Prostate gland (tissue), 2 donors: ENCODE measurements around the gene AATK. TPM values are rescaled to one million over a fixed set of nuclear protein-coding genes. Genes with fewer than 3 reads are reported as not detected.

Experiments
- DNase-seq: peaks from one replicate; pipeline ENCODE4 v3.0.0-alpha.2; 2019; ENCODE audit warnings: low spot score
- H3K27ac ChIP-seq, 2 donors: fragments of 200-600 bp; sonication (generic); 2 replicates each; pipeline ENCODE4 v1.5.1; 2017 to 2019
- H3K27me3 ChIP-seq: fragments of 200-600 bp; sonication (generic); replicated peaks from 2 replicates; pipeline ENCODE4 v1.5.1; 2019; ENCODE audit not compliant: insufficient read depth
- H3K36me3 ChIP-seq, 2 donors: fragments of 200-600 bp; sonication (generic); 1 replicate in 1 of 2; 2 replicates in 1 of 2; pipeline versions ENCODE4 v1.5.1 to v1.8.1; 2017 to 2019
- H3K4me1 ChIP-seq: fragments of 200-600 bp; sonication (generic); replicated peaks from 2 replicates; pipeline ENCODE4 v1.5.1; 2019
- H3K4me3 ChIP-seq, 2 donors: fragments of 200-600 bp; sonication (generic); 2 replicates each; pipeline ENCODE4 v1.5.1; 2017 to 2019
- H3K9me3 ChIP-seq: fragments of 200-600 bp; sonication (generic); 2 replicates; pipeline ENCODE4 v1.5.1; 2017
- POLR2A ChIP-seq: fragments of 450-650 bp; IDR thresholded peaks from one replicate; pipeline ENCODE4 v1.6.1; 2016; ENCODE audit warnings: antibody characterized with exemption, mild to moderate bottlenecking
- POLR2AphosphoS5 ChIP-seq: sonication (generic); formaldehyde crosslinking; IDR thresholded peaks from one replicate; pipeline ENCODE4 v1.6.1; 2017; ENCODE audit warnings: antibody characterized with exemption
- WGBS: methylation state at CpG from one replicate; pipeline ENCODE4 v1.1.5; 2018; 5-methylcytosine and 5-hydroxymethylcytosine counted together
- intact Hi-C: fragments of 100-400 bp; cut with DNase I; formaldehyde crosslinking; loops from one replicate; pipeline ENCODE4 v1.14.2; 2022
- total RNA-seq, 2 donors: library from RNA; depleted of rRNA; stranded (reverse); fragments of >200 nt; gene quantifications; one replicate each; pipeline ENCODE4 v1.1.0, GENCODE V29; 2016
- TF ChIP-seq, protein P1 (sequence below), 4 experiments: fragments of 200-600 bp in 2 of 4; fragments of 450-650 bp in 2 of 4; sonication (generic) in 2 of 4; IDR thresholded peaks; 1 replicate in 3 of 4; 2 replicates in 1 of 4; pipeline ENCODE4 v1.5.1; 2016 to 2019; ENCODE audit warnings: antibody characterized with exemption in 4 of 4, mild to moderate bottlenecking in 2 of 4, moderate library complexity in 2 of 4

Gene AATK
- total RNA-seq, 2 donors from 2014 or later: 5.2 to 6.6 TPM

DNA sequence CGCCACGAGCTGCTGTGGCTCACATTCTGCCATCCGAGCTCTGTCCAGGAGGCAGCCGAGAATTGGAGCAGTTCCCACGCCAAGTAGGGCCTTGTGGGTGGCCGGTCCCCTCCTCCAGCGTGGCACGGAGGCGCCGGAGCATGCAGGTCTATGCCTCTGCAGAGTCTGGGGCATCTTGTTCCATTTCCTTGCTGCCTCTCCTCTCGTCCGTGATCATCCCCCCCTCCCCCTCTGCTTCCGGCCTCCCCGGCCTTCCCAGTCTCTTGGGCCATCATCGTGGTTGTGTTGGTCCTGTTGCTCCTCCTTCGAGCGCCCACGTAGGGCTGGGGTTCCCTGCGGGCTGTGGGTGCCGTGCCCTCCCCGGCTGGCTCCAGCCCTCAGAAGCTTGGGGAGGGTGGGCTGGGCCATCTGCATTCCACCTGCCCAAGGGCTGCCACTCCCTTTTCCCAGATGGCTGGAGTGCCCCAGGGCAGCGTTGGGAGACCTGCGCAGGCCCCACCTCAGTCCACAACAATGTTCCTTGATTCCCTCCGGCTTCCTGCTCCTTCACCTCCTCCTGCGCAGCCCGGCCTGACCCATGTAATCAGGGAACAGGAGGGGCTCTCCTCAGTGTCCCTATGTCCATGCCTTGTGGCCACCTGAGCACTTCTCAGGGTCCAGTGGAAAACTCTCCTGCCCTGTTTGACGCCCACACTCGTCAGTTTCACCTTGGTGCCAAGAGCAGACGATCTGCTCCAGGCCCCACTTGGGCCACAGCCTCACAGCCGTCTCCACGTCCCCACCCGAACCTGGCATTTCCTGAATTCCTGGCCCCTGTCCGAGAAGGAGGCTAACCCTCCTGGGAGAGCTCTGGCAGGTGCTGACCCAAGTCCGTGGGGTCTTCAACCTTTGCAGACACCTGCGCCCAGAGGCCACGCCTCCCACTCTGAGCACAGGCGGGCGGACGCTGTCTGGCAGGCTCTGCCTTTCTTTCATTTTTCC, 94.0 kb downstream of the AATK start:
- DNase-seq: no peak
- no peaks in the 10 kb centered on the region for H3K9me3 ChIP-seq
- H3K4me1 ChIP-seq: peaks cover 6% of the 10 kb centered on the region
- H3K36me3 ChIP-seq: no peaks in the 10 kb centered on the region
- no peaks in the 10 kb centered on the region for H3K27me3 ChIP-seq
- H3K27ac ChIP-seq: peak overlapping the region; percentile 52 to 96
- WGBS: 67% methylated on average over 39 of the region's 39 CpGs
- TF ChIP-seq POLR2AphosphoS5: no peak
- TF ChIP-seq, protein P1, sequence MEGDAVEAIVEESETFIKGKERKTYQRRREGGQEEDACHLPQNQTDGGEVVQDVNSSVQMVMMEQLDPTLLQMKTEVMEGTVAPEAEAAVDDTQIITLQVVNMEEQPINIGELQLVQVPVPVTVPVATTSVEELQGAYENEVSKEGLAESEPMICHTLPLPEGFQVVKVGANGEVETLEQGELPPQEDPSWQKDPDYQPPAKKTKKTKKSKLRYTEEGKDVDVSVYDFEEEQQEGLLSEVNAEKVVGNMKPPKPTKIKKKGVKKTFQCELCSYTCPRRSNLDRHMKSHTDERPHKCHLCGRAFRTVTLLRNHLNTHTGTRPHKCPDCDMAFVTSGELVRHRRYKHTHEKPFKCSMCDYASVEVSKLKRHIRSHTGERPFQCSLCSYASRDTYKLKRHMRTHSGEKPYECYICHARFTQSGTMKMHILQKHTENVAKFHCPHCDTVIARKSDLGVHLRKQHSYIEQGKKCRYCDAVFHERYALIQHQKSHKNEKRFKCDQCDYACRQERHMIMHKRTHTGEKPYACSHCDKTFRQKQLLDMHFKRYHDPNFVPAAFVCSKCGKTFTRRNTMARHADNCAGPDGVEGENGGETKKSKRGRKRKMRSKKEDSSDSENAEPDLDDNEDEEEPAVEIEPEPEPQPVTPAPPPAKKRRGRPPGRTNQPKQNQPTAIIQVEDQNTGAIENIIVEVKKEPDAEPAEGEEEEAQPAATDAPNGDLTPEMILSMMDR (IDR thresholded peaks at IDR 0.05): no peak
- no peak for TF ChIP-seq POLR2A
- no peak overlapping the region for H3K4me3 ChIP-seq
- intact Hi-C loops: no loop called here

DNA sequence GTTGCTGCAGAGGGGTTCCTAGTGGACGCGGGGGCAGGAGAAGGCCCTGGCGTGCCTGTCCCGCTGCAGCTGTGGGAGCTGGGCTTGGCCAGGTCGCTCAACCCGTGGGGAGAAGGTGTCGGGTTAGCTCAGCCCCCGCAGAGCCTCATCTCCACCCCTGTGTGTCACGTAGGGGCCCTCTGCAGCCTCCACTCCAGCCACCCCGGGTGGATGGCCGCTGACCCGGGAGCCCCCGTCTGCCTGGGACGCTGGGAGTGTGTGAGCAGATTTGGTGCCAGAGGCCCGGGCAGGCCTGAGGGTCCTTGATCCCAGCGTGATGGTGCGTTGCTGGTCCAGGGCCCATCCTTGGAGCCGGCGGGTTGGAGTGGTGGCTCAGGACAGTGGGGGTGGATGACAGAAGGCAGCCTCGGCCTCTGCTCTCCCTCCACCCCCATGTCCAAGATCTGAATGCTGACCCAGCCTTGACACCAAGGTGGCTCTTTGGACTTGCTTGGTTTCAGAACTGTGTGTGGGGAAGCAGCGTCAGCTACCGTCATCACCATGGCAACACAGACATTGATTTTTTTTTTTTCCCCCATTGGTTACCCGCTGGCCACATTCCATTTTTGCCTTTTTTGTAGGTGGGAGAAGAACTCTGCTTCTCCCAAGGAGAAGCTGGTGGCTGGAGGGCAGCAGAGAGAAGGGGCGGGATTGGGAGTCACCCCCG, 95.3 kb downstream of the AATK start:
- H3K36me3 ChIP-seq: no peaks in the 10 kb centered on the region
- intact Hi-C loops: no loop called here
- WGBS: 91% methylated on average over 21 of the region's 25 CpGs
- H3K4me3 ChIP-seq: no peak overlapping the region
- peaks cover 16% of the 10 kb centered on the region for H3K4me1 ChIP-seq
- H3K27ac ChIP-seq: peak overlapping the region; percentile 30 to 96
- H3K9me3 ChIP-seq: no peaks in the 10 kb centered on the region
- H3K27me3 ChIP-seq: no peaks in the 10 kb centered on the region
- DNase-seq: no peak
- TF ChIP-seq POLR2AphosphoS5 (no peak), POLR2A (no peak)
- TF ChIP-seq, protein P1 (IDR thresholded peaks at IDR 0.05): no peak

DNA sequence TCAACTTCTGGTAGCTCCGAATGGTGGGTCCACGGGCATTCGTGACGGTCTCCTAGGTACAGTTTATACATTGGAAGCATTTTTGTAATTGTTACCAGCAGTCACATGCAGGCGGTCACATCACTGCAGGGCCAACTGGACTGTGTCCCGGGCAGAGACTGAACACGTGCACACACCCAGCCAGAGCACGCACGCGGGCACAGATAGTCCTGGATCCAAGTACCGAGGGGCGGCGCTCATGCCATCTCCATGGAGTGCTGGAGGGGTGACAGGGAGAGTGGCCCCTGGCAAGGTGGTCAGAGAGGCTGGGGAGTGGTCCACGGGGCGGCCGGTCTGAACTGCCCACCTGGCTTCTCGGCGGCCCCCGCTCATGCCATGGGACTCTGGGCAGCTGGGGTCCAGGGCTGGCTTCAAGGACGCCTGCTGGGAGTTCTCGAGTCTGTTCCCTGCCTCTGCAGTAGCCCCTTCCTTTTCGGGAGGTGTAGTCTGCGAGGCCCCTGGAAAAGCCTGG, 96.8 kb downstream of the AATK start:
- WGBS: 87% methylated on average over 17 of the region's 23 CpGs
- no peak overlapping the region for H3K4me3 ChIP-seq
- H3K36me3 ChIP-seq: no peaks in the 10 kb centered on the region
- peaks cover 31% of the 10 kb centered on the region for H3K4me1 ChIP-seq
- no peaks in the 10 kb centered on the region for H3K27me3 ChIP-seq
- TF ChIP-seq, protein P1 (IDR thresholded peaks at IDR 0.05): no peak
- TF ChIP-seq POLR2AphosphoS5 (peak; percentile 29), POLR2A (no peak)
- intact Hi-C loops: no loop called here
- no peak for DNase-seq
- peak overlapping the region; percentile 96 to 98 for H3K27ac ChIP-seq
- no peaks in the 10 kb centered on the region for H3K9me3 ChIP-seq

DNA sequence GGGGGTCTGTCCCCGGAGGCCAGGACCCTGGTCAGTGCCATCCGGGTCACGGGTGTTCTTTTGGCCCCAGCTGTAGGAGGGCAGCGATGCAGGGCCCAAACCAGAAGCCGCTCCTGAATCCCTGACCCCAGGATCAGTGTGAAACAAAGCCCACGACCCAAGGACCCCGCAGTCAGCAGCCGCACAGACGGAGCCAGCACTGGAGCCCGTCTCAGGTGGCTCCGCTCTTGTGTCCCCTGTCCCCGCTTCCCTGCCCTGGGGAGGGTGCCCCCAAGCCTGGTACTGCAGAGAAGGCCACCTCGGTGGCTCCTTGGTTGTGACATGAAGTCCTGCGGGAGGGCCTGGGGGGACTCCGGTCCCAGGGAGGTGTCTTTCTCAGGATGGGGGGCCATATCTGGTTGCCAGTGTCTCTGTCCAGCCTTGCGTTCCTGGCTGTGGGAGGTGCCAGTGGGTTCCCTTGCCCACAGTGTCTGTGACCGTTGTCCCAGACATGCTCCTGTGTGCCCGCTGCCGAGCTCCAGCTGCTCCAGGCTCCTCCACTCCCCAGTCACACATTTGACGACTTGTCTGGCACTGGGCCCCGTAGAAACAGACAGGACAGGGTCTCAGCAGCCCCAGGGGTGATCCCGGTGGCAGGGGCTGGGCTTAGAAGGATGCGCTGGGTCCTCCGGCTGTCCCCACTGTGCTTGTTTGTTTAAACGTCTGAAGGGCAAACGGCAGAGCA, 97.4 kb downstream of the AATK start:
- WGBS: 87% methylated on average over 26 of the region's 26 CpGs
- H3K36me3 ChIP-seq: no peaks in the 10 kb centered on the region
- H3K27me3 ChIP-seq: no peaks in the 10 kb centered on the region
- peak overlapping the region; percentile 96 to 98 for H3K27ac ChIP-seq
- TF ChIP-seq POLR2AphosphoS5 (no peak), POLR2A (no peak)
- TF ChIP-seq, protein P1 (IDR thresholded peaks at IDR 0.05): no peak
- H3K4me3 ChIP-seq: no peak overlapping the region
- intact Hi-C loops: no loop called here
- DNase-seq: no peak
- no peaks in the 10 kb centered on the region for H3K9me3 ChIP-seq
- peaks cover 37% of the 10 kb centered on the region for H3K4me1 ChIP-seq
